Smooth muscle cell (in vitro differentiated cells): Measurements from ENCODE around the gene GOLGA3. TPM values are rescaled to one million over a fixed set of nuclear protein-coding genes. Genes with fewer than 3 reads are reported as not detected.

Experiments used
- DNase-seq: peaks from one replicate; lab custom pipeline; 2025; ENCODE audit not compliant: unreplicated experiment; lab: John Stamatoyannopoulos, UW
- H2AFZ ChIP-seq: fragments of 200-600 bp; sonication (generic); 2 replicates; pipeline ENCODE4 v1.6.0; 2016; ENCODE audit warnings: antibody characterized with exemption, low read depth, mild to moderate bottlenecking
- H3F3A ChIP-seq: fragments of 200-600 bp; sonication (generic); 2 replicates; pipeline ENCODE4 v1.6.0; 2017; ENCODE audit warnings: antibody characterized with exemption, low read depth
- H3K27ac ChIP-seq: fragments of 200-600 bp; sonication (generic); 2 replicates; pipeline ENCODE4 v1.5.1; 2016; ENCODE audit warnings: low read depth, mild to moderate bottlenecking
- H3K27me3 ChIP-seq: fragments of 200-600 bp; sonication (generic); 2 replicates; pipeline ENCODE4 v1.6.1; 2016; ENCODE audit warnings: low read depth, mild to moderate bottlenecking
- H3K36me3 ChIP-seq: fragments of 200-600 bp; sonication (generic); 2 replicates; pipeline ENCODE4 v1.5.1; 2016; ENCODE audit warnings: low read depth
- H3K4me1 ChIP-seq: fragments of 200-600 bp; sonication (generic); 2 replicates; pipeline ENCODE4 v1.5.1; 2016; ENCODE audit warnings: low read depth
- H3K4me2 ChIP-seq: fragments of 200-600 bp; sonication (generic); 2 replicates; pipeline ENCODE4 v1.6.0; 2016; ENCODE audit warnings: mild to moderate bottlenecking
- H3K4me3 ChIP-seq: fragments of 200-600 bp; sonication (generic); 2 replicates; pipeline ENCODE4 v1.5.1; 2016; ENCODE audit warnings: mild to moderate bottlenecking
- H3K79me2 ChIP-seq: fragments of 200-600 bp; sonication (generic); 2 replicates; pipeline ENCODE4 v1.6.0; 2016; ENCODE audit warnings: low read depth, mild to moderate bottlenecking
- H3K9ac ChIP-seq: fragments of 200-600 bp; sonication (generic); 2 replicates; pipeline ENCODE4 v1.6.0; 2016; ENCODE audit warnings: low read depth
- H3K9me3 ChIP-seq: fragments of 200-600 bp; sonication (generic); replicated peaks from 2 replicates; pipeline ENCODE4 v1.5.1; 2016; ENCODE audit warnings: low read depth
- H4K20me1 ChIP-seq: fragments of 200-600 bp; sonication (generic); 2 replicates; pipeline ENCODE4 v1.6.0; 2016; ENCODE audit warnings: low read depth
- WGBS: methylation state at CpG from one replicate; pipeline ENCODE4 v1.1.7; 2016; ENCODE audit warnings: low lambda C conversion rate; 5-methylcytosine and 5-hydroxymethylcytosine counted together
- polyA plus RNA-seq: library from polyadenylated mRNA; unstranded; fragments of >200 nt; fragmentation: Nextera tagmentation; extraction: Ambion mirVana; gene quantifications from 2 replicates; pipeline ENCODE4 v1.2.1, GENCODE V29; 2016
- total RNA-seq: library from RNA; depleted of rRNA; stranded (reverse); fragments of >200 nt; gene quantifications from 2 replicates; pipeline ENCODE4 v1.2.3, GENCODE V29; 2014
- TF ChIP-seq, protein P1 (sequence below): fragments of 200-600 bp; sonication (generic); IDR thresholded peaks from 2 replicates; pipeline ENCODE4 v1.5.1; 2017; ENCODE audit warnings: borderline replicate concordance, mild to moderate bottlenecking, antibody characterized with exemption; ENCODE audit not compliant: insufficient read depth, poor library complexity, severe bottlenecking

GOLGA3 gene
- total and polyA plus RNA-seq, 2 experiments from 2014 or later: 25.1 to 34.5 TPM

DNA sequence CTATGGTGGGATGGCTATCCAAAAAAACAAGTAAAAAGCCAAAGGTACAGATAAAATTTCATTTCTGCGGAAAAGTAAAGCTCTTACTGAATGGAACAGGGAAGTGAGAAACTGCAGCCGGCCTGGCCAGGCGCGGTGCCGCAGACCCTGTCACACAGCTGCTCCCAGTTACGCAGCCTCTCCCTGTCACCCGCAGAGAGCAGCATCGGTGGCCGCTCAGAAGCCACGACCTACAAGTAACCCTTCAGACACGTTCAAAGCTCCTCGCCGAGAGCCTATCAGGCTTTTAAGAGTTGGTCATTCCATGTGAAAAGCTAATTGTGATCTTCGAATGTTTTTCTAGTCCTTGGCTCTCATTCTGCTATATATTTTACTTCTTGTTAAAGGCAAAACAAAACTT is 56.1 kb downstream of the GOLGA3 start:
- no peaks in the 10 kb centered on the region for H3K27me3 ChIP-seq
- TF ChIP-seq, protein P1, sequence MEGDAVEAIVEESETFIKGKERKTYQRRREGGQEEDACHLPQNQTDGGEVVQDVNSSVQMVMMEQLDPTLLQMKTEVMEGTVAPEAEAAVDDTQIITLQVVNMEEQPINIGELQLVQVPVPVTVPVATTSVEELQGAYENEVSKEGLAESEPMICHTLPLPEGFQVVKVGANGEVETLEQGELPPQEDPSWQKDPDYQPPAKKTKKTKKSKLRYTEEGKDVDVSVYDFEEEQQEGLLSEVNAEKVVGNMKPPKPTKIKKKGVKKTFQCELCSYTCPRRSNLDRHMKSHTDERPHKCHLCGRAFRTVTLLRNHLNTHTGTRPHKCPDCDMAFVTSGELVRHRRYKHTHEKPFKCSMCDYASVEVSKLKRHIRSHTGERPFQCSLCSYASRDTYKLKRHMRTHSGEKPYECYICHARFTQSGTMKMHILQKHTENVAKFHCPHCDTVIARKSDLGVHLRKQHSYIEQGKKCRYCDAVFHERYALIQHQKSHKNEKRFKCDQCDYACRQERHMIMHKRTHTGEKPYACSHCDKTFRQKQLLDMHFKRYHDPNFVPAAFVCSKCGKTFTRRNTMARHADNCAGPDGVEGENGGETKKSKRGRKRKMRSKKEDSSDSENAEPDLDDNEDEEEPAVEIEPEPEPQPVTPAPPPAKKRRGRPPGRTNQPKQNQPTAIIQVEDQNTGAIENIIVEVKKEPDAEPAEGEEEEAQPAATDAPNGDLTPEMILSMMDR: no peak
- no peak for DNase-seq
- 99% methylated on average over 14 of the region's 14 CpGs for WGBS
- no peak overlapping the region for H3K4me2 ChIP-seq
- no peak overlapping the region for H3K27ac ChIP-seq
- H3K9me3 ChIP-seq: no peaks in the 10 kb centered on the region
- no peaks in the 10 kb centered on the region for H3K4me1 ChIP-seq
- H3K79me2 ChIP-seq: peaks cover 4% of the 10 kb centered on the region
- peaks cover 36% of the 10 kb centered on the region for H3F3A ChIP-seq
- H3K36me3 ChIP-seq: peaks cover 4% of the 10 kb centered on the region
- H3K9ac ChIP-seq: no peak overlapping the region
- H3K4me3 ChIP-seq: no peak overlapping the region
- peaks cover 49% of the 10 kb centered on the region for H4K20me1 ChIP-seq
- no peak overlapping the region for H2AFZ ChIP-seq

DNA sequence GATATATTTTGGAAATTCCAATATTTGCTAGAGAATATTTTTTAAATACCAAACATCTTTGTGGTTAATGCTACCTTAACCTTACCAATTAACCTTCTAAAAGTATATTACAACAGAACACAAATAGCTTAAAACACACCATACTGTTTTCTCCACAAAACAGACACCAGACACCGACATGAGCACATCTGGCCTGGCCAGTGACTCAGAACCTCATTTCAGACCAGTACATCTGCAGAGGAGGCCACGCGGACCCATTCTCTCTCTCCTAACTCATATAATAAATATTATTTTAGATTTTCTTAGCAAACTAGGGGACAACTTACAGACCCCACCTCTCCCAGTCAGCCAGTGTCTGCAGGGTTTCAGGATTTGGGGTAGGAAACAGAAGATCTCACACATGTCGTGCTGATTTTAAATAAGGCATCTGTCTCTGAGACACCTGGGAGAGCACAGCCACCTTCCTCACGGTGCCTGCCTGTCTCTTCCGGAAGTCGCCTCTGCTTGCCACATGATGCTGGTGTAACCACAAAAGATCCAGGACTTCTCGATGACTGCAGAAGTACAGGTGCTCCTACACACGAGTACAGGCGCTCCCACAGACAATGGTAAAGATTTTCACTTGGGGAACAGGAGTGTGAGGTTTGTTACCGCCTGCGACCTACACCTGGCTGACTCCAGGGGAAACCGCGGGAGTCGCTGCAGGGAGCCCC is 57.4 kb downstream of the GOLGA3 start:
- H3K79me2 ChIP-seq: peaks cover 4% of the 10 kb centered on the region
- no peak overlapping the region for H2AFZ ChIP-seq
- H3K9me3 ChIP-seq: no peaks in the 10 kb centered on the region
- no peak overlapping the region for H3K4me2 ChIP-seq
- H3K27ac ChIP-seq: peak overlapping the region; percentile 47
- DNase-seq: no peak
- H3K27me3 ChIP-seq: no peaks in the 10 kb centered on the region
- no peak overlapping the region for H3K4me3 ChIP-seq
- no peak overlapping the region for H3K9ac ChIP-seq
- H3K4me1 ChIP-seq: no peaks in the 10 kb centered on the region
- TF ChIP-seq, protein P1: no peak
- H3K36me3 ChIP-seq: no peaks in the 10 kb centered on the region
- H4K20me1 ChIP-seq: peaks cover 38% of the 10 kb centered on the region
- H3F3A ChIP-seq: peaks cover 37% of the 10 kb centered on the region
- 88% methylated on average over 13 of the region's 15 CpGs for WGBS

DNA sequence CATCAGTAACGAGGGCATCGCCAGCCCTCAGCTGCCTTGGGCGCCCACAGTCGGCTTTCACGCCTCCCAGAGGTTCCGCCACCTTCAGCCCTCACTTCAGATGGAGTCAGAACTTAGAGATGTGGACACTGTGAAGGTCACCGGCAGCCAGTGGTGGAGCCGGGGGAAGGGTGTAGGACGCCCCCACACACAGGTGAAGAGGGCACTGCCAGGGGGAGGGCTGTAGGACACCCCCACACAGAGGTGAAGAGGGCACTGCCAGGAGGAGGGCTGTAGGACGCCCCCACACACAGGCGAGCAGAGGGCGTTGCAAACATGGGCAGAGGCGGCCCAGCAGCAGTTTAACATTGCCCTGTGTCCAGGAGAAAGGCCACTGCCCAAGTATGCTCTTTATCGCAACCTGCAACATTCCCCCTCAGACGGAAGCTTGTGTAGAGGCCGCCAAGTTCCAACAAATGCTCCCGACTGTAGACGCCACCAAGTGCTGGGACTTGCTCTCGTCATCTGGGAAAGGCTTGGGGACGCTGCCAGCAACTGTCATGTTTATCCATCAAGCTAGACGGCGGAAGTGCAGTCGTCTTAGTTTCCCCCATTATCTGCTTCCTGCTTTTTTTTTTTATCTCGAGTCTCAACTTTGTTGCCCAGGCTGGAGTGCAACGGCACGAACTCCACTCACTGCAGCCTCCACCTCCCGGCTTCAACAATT is 62.1 kb downstream of the GOLGA3 start:
- H3K4me2 ChIP-seq: no peak overlapping the region
- H3K27me3 ChIP-seq: no peaks in the 10 kb centered on the region
- TF ChIP-seq, protein P1: no peak
- peaks cover 14% of the 10 kb centered on the region for H4K20me1 ChIP-seq
- no peak for DNase-seq
- H3K9ac ChIP-seq: no peak overlapping the region
- H3K27ac ChIP-seq: peak overlapping the region; percentile 57
- H3K79me2 ChIP-seq: peaks cover 9% of the 10 kb centered on the region
- H2AFZ ChIP-seq: no peak overlapping the region
- H3K9me3 ChIP-seq: no peaks in the 10 kb centered on the region
- WGBS: 63% methylated on average over 27 of the region's 27 CpGs
- H3K36me3 ChIP-seq: no peaks in the 10 kb centered on the region
- no peak overlapping the region for H3K4me3 ChIP-seq
- peaks cover 42% of the 10 kb centered on the region for H3F3A ChIP-seq
- no peaks in the 10 kb centered on the region for H3K4me1 ChIP-seq
